ENCODE measurements around the gene KCNJ15. TPM values are rescaled to one million over a fixed set of nuclear protein-coding genes. Genes with fewer than 3 reads are reported as not detected.

Gene KCNJ15
- polyA plus RNA-seq, 2 of the 4 experiments (the other 2 are of a cell fraction) = 0.19 to 0.30 TPM

DNA sequence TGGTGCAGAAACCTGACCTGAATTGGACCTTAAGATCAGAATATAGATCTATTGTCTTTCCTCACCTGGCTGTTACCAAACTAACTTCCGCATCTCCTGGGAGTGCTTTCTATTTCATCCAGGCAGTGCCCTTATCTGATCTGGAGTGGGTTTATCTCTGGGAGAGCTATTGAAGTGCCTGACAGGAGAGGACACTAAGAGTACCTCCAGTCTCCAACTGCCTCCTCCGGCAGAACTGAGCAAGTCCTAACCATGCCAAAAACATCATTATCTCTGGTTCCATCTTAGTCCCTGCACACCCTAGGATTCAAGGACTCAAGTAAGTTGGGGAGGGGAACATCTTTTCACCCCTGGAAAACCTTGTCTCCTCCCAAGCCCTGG is 12.4 kb upstream of the KCNJ15 start:
- WGBS (ENCODE audit: missing lambda C conversion rate) = 95% methylated on average over 2 of the region's 2 CpGs
- no peaks in the 10 kb centered on the region for H3K9me3 ChIP-seq
- FAIRE-seq = no peak
- no peak overlapping the region for H3K4me3 ChIP-seq
- TF ChIP-seq JUN (IDR thresholded peaks at IDR 0.05) (no peak), MAZ (IDR thresholded peaks at IDR 0.05; ENCODE audit: borderline replicate concordance, low read depth, low read length) (no peak), EHMT2 (IDR thresholded peaks at IDR 0.05; ENCODE audit: low read depth) (no peak), SREBF2 (IDR thresholded peaks at IDR 0.05) (no peak), HOXB13 (CRISPR knock-in tag; IDR thresholded peaks at IDR 0.05; ENCODE audit: low read depth) (no peak), CHD4 (IDR thresholded peaks at IDR 0.05; ENCODE audit: borderline replicate concordance) (no peak), ZFP36 (IDR thresholded peaks at IDR 0.05; ENCODE audit: borderline replicate concordance, partially characterized antibody) (no peak), HEYL (CRISPR knock-in tag; IDR thresholded peaks at IDR 0.05) (no peak), REST (IDR thresholded peaks at IDR 0.05) (no peak), HDAC2 (IDR thresholded peaks at IDR 0.05) (no peak), HOXA7 (CRISPR knock-in tag; IDR thresholded peaks at IDR 0.05) (no peak), PHF8 (IDR thresholded peaks at IDR 0.05; ENCODE audit: borderline replicate concordance, low read depth) (no peak), FOSL2 (IDR thresholded peaks at IDR 0.05) (no peak), FOSL2 (CRISPR knock-in tag; IDR thresholded peaks at IDR 0.05) (no peak)
- TF ChIP-seq, protein P1, sequence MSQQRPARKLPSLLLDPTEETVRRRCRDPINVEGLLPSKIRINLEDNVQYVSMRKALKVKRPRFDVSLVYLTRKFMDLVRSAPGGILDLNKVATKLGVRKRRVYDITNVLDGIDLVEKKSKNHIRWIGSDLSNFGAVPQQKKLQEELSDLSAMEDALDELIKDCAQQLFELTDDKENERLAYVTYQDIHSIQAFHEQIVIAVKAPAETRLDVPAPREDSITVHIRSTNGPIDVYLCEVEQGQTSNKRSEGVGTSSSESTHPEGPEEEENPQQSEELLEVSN (IDR thresholded peaks at IDR 0.05; ENCODE audit: borderline replicate concordance, low read depth) = no peak
- TF ChIP-seq, protein P2, sequence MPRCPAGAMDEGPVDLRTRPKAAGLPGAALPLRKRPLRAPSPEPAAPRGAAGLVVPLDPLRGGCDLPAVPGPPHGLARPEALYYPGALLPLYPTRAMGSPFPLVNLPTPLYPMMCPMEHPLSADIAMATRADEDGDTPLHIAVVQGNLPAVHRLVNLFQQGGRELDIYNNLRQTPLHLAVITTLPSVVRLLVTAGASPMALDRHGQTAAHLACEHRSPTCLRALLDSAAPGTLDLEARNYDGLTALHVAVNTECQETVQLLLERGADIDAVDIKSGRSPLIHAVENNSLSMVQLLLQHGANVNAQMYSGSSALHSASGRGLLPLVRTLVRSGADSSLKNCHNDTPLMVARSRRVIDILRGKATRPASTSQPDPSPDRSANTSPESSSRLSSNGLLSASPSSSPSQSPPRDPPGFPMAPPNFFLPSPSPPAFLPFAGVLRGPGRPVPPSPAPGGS (IDR thresholded peaks at IDR 0.05) = no peak
- POLR2A ChIA-PET = no interaction called here
- H3K4me2 ChIP-seq = no peak overlapping the region
- CTCF ChIA-PET = interaction anchor here (1.1 to 1.3 kb wide), 2 partner anchors 8 to 112 kb away, joined by 3 to 4 read pairs; no protein-coding TSS in a partner anchor
- no peak for ATAC-seq
- peaks cover 3% of the 10 kb centered on the region; the same call in 1 of the 3 replicates for H3K4me1 ChIP-seq
- H3K27ac ChIP-seq = peak overlapping the region; percentile 40 to 64; a peak in 3 of 6 replicates
- DNase-seq (ENCODE audit: low read depth in 1 of 2, low spot score in 1 of 2) = no peak

DNA sequence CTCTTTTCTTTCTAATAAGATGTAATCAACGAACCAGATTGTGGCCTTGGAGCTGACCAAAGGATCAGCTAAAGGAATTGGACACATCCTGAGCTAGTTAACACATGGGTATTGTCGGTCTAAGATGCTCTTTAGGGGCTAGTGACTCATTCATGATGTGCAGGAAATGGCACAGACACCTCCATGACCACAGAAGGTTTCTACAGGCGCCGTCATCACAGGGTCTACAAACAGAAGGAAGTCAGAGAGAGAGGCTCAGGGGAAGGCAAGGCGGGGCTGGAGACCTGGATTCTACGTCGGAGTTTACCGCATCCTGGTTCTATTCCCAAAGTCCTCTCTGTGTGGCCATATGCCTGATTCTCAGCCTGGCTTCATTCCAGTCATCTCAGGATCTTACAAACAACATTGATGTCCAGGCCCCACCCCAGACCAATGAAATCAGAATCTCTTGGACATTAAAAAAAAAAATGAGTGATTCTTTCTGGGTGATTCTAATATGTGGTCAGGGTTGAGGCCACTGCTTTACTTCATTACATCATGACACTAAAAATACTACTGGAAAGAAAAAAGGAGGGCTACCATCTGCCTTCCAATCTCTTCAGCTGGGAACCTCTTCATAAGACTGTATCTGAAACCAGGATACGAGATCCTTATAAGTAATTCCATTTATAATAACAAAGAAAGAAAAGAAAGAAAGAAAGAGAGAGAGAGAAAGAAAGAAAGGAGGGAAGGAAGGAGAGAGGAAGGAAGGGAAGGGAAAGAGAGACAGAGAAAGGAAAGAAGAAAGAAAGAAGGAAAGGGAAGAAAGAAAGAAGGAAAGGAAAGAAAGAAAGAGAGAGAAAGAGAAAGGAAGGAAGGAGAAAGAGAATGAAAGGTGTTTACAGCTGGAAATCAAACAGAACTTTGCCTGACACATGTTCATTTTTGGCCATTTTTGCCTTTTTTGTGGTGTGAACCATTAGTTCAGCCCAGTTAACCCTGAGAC is 11.6 kb upstream of the KCNJ15 start:
- no peak for TF ChIP-seq USF2 (IDR thresholded peaks at IDR 0.05)
- TF ChIP-seq ESRRA (IDR thresholded peaks at IDR 0.05; ENCODE audit: borderline replicate concordance, low read length) = no peak
- TF ChIP-seq, protein P3, sequence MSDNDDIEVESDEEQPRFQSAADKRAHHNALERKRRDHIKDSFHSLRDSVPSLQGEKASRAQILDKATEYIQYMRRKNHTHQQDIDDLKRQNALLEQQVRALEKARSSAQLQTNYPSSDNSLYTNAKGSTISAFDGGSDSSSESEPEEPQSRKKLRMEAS (IDR thresholded peaks at IDR 0.05) = peak; percentile 34; the same call in 1 of the 2 replicates
- TF ChIP-seq RNF2 (IDR thresholded peaks at IDR 0.05; ENCODE audit: borderline replicate concordance, low read depth) = no peak
- TF ChIP-seq FOSL2 (IDR thresholded peaks at IDR 0.05) = no peak
- peak; percentile 47; the same call in 1 of the 2 replicates for TF ChIP-seq FOSL2 (CRISPR knock-in tag; IDR thresholded peaks at IDR 0.05)
- Histone ChIP-seq H3K4me2 (no peak overlapping the region), H3K27ac (peak overlapping the region; percentile 40 to 64; a peak in 4 of 6 replicates), H3K4me1 (peaks cover 3% of the 10 kb centered on the region; the same call in 1 of the 3 replicates), H3K9me3 (no peaks in the 10 kb centered on the region), H3K4me3 (no peak overlapping the region)
- WGBS (ENCODE audit: missing lambda C conversion rate) = 16% methylated on average over 9 of the region's 9 CpGs
- ATAC-seq (peak; percentile 50 to 81; a peak in 4 of 6 replicates), DNase-seq (ENCODE audit: low read depth in 1 of 2, low spot score in 1 of 2) (peak; percentile 8 to 77), FAIRE-seq (no peak)
- ChIA-PET POLR2A (no interaction called here), CTCF (interaction anchor here (0.9 to 1.3 kb wide), 3 partner anchors 9 to 111 kb away, joined by 3 to 5 read pairs (median 4); no protein-coding TSS in a partner anchor)
